ENCODE results near the gene ISG20L2.

GRCh38 chr1:156680056-156680455, 48.5 kb downstream of the ISG20L2 start:
- no peak for TF ChIP-seq CTCF (IDR thresholded peaks at IDR 0.05)
- no peak for TF ChIP-seq POLR2A (IDR thresholded peaks at IDR 0.05)
